NCI-H2227 (cell line): Measurements from ENCODE around the gene SOX14.
A peak's percentile ranks its signal among the peaks of the same experiment; 100 is the strongest.

Experiments
- DNase-seq: peaks from one replicate; lab custom pipeline; 2025; ENCODE audit not compliant: unreplicated experiment; lab: John Stamatoyannopoulos, UW

The SOX14 gene

GRCh38 chr3:137764001-137764433 is at the start of gene SOX14:
TSS of gene SOX14 (plus strand) at chr3:137764315. CDS start at chr3:137764785, 470 bp downstream.
- DNase-seq: peak; percentile 2

DNA sequence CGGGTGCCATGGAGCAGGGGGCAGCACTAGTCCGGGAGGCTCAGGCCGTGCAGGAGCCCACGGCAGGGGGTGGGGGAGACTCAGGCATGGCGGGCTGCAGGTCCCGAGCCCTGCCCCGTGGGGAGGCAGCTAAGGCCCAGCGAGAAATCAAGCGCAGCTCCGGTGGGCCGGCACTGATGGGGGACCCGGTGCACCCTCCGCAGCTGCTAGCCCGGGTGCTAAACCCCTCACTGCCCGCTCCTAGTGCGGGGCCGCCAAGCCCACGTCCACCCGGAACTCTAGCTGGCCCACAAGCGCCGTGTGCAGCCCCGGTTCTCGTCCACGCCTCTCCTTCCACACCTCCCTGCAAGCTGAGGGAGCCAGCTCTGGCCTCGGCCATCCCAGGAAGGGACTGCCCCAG is 49.6 kb upstream of the SOX14 start:
- DNase-seq: no peak

- no peak for DNase-seq
Observed at GRCh38 chr3:137724240-137724639, 39.9 kb upstream of the SOX14 start.

- no peak for DNase-seq
Observed at GRCh38 chr3:137737208-137737607, 26.9 kb upstream of the SOX14 start.

- DNase-seq: no peak
Observed at GRCh38 chr3:137738710-137739109, 25.4 kb upstream of the SOX14 start.

- no peak for DNase-seq
Observed at GRCh38 chr3:137743608-137744007, 20.5 kb upstream of the SOX14 start.

DNA sequence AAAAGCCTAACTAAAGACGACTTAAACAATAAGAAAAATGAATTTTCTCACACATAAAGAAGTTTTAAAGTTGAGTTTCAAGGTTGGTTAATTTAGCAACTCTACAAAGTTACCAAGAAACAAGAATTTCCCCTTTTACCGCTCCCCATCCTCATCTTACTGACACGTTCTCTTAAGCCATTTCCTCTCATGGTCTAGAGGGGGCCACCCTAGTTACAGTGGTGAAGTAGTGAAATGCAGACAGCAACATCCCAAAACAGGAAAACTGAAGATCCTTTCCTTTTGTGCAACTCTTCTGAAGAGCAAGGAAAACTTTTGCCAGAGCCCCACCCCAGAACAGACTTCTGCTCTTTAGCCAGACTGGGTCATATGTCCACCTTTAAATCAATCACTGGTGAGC is 17.3 kb upstream of the SOX14 start:
- no peak for DNase-seq

- DNase-seq: no peak
Observed at GRCh38 chr3:137759505-137759904, 4.6 kb upstream of the SOX14 start.

DNA sequence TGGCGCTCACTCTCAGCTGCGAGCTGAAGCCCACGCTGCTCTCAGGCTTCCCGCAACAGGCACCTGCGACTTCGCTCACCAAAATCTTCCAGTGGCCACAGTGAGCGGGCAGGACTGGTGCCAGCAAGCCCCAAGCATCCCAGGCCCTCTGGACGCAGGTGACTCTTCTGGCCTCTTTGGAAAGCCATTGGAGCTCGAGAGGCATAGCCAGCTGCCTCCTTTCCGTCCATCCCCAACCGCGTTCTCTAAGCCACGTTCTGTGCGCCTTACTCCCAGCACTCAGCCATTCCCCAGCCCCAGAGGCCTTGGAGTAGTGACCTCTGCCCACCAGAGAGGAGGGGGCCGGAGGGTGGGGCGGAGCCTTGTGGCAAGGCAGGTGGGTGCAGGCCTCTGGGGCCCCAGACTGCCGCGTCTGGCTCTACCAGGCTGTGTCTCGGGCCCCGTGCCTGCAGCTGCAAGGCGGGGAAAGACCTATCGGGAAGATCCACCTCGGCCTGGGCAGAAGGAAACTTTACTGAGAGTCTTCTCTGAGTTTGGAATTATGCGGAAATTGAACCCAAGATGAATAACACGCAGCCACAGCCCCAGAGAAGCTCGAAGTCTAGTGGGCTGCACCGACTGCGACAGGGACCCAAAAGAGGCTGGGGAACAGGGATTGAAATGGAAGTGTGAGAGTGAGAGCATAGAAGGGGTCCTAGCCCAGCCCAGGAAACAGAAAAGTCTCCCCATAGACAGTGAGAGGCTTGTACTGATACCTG is 3.6 kb upstream of the SOX14 start:
- DNase-seq: no peak

GRCh38 chr3:137761099-137761562 is 3.0 kb upstream of the SOX14 start:
- no peak for DNase-seq

DNA sequence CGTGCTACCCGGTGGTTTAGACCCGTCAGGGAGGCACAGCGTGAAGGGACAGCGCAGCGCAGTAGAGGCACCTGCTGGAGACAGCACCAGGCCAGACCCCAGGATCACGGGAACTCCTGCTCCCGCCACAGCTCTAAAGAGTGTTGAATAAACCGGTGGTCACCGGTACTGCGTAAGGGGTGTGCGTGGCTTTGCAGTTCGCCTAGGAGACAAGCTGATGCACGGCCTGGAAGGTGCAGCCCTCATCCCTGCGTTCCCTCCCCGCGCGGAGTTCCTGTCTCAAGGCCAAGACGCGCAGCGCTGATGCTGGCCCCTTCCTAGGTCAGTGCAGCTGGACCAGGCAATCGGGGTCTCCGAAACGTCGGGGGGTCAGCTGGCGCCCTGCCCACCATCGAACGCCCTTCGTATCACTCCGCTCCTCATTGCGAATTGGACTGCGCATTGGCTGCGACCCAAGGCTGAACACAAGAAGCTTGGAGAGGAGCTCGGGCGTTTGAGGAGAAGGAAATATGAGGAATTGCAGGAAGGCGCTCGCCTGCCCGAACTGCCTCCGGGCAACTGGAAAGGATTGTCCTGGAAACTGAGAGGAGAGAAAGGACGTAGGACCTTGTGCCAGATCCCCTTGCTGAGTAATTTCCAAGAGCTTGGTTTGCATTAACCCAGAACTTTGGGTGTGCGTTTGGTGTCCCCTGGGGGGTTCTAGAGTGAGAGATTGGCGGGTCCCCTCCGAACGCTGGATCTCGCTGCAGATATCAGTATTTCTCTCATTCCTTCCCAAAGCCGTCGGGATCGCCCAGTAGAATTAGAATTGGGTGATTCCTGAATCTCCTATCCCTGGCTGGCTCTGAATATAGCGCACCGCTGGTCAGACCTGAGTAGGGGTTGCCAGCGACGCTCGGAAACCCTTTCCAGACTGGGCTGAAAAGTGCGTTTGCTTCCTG is 2.3 kb upstream of the SOX14 start:
- DNase-seq: no peak

GRCh38 chr3:137762674-137763593 is 1.2 kb upstream of the SOX14 start:
- DNase-seq: no peak

GRCh38 chr3:137763594-137763938 is 549 bp upstream of the SOX14 start:
- no peak for DNase-seq

- DNase-seq: no peak
Observed at GRCh38 chr3:137764563-137765309, 621 bp downstream of the SOX14 start.

- no peak for DNase-seq
Observed at GRCh38 chr3:137765310-137766033, 1.4 kb downstream of the SOX14 start.

GRCh38 chr3:137766041-137766875 is 2.1 kb downstream of the SOX14 start:
- no peak for DNase-seq

DNA sequence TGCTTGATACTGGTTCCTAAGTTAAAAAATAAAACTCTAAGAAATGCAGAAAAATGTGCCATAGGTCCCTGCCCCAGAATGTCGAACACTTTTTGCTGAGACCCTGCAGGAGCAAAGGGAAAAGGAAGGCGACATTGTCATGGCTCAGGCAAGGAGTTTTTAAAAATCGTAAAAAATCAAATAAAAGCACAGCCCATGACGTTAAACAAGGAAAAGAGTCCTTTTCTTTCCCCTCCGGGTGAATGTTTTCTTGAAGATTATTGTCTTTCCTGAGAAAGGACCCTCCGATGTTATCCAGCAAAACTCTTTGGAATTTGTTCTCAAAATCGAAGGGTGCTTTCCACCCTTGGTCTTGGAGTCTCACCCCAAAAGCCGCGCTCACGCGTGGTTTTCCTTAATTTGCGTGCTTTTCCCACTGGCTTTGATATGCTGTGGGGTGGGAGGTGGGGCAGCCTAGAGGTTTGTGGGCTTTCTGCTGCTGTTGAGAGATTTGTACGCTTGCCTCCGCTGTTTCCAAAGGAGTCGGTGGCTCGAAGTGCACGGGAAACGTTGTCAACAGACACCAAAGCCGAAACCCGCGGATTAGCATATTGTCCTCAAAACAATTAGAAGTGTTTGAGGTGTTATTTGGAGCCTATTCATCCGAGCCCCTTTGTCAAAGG is 2.9 kb downstream of the SOX14 start:
- no peak for DNase-seq
